Rectal smooth muscle tissue (tissue), 1 donor: ENCODE data around the gene SCAANT1.
A peak's percentile ranks its signal among the peaks of the same experiment; 100 is the strongest.

Source experiments
- H3K27ac ChIP-seq: one replicate; pipeline ENCODE4 v1.7.0; 2013; ENCODE audit warnings: low read depth, low read length, inconsistent platforms
- H3K27me3 ChIP-seq: one replicate; pipeline ENCODE4 v1.7.0; 2013; ENCODE audit warnings: low read length; ENCODE audit not compliant: control insufficient read depth, insufficient read depth
- H3K36me3 ChIP-seq: one replicate; pipeline ENCODE4 v1.7.0; 2013; ENCODE audit warnings: low read length; ENCODE audit not compliant: control insufficient read depth, insufficient read depth
- H3K4me1 ChIP-seq: one replicate; pipeline ENCODE4 v1.7.0; 2013; ENCODE audit warnings: low read length; ENCODE audit not compliant: control insufficient read depth, insufficient read depth
- H3K4me3 ChIP-seq: one replicate; pipeline ENCODE4 v1.7.0; 2013; ENCODE audit warnings: low read length
- H3K9ac ChIP-seq: one replicate; pipeline ENCODE4 v1.7.0; 2013; ENCODE audit warnings: low read length

SCAANT1 gene

DNA sequence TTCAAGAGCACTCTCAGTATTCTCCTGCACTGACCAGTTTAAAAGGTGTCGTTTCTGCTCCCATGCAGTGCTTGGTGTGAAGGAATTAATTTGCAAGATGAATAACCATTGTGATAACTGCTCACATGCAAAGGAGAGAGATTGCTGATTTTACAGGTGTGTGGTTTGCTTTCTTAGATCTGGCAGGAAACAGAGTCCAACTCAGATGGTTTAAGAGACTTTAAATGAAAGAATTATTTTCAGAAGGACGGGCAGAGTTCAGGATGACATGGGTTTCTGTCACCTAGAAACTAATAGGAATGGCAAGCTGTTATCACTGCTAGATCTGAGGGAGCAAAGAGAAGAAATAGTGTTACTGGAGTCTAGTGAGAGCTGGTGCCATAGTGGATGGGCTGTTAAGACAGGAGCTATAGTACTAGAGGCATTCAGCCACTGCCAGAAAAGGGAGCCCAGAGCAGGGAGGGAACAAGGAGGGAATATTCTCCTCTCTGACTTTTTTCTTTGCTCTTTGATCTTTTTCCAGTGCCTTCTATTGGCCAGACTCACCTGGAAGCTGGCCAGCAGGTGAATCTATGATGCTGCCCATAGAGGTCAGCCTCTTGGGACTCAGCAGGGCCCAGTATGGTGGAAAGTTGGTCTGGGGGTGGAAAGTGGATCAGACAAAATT is 33.7 kb downstream of the SCAANT1 start:
- H3K4me1 ChIP-seq = peaks cover 29% of the 10 kb centered on the region
- H3K27me3 ChIP-seq = no peaks in the 10 kb centered on the region
- H3K27ac ChIP-seq = no peak overlapping the region
- H3K36me3 ChIP-seq = no peaks in the 10 kb centered on the region
- no peak overlapping the region for H3K9ac ChIP-seq
- H3K4me3 ChIP-seq = no peak overlapping the region

DNA sequence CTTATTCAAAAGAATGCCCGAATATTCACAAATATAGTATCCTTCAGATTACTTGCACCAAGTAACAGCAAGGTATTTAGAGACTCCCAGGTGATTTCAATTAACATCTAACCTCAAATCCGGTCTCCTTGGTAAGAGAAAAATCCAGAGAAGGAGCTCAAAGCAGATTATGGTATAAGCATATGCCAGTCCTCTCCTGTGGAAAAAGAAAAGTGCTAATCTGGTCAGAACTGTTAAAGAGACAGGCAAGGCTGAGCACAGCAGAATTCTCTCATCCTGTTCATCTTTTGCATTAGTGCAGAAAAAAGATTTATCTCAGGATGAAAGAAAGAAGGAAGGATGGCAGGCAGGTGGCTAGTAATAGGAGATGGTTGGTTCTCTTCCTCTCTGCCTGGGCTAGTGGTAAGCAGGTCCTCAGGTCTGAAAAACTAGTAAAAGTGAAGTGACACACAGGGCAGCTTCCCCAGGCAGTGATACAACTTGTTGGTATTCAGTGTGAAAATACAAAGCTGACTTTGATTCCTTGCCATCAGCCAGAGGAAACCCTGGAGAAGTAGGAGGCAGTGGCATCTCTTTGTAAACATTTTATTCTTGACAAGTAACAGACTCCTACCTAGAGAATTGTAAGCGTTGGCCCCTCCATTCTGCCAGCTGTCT is 34.3 kb downstream of the SCAANT1 start:
- Histone ChIP-seq H3K9ac (no peak overlapping the region), H3K27ac (no peak overlapping the region), H3K36me3 (no peaks in the 10 kb centered on the region), H3K4me3 (no peak overlapping the region), H3K4me1 (peaks cover 29% of the 10 kb centered on the region), H3K27me3 (no peaks in the 10 kb centered on the region)

GRCh38 chr3:63876260-63876659 is 35.9 kb downstream of the SCAANT1 start:
- Histone ChIP-seq H3K9ac (no peak overlapping the region), H3K27ac (no peak overlapping the region), H3K27me3 (no peaks in the 10 kb centered on the region), H3K4me3 (no peak overlapping the region), H3K36me3 (no peaks in the 10 kb centered on the region), H3K4me1 (peaks cover 29% of the 10 kb centered on the region)

DNA sequence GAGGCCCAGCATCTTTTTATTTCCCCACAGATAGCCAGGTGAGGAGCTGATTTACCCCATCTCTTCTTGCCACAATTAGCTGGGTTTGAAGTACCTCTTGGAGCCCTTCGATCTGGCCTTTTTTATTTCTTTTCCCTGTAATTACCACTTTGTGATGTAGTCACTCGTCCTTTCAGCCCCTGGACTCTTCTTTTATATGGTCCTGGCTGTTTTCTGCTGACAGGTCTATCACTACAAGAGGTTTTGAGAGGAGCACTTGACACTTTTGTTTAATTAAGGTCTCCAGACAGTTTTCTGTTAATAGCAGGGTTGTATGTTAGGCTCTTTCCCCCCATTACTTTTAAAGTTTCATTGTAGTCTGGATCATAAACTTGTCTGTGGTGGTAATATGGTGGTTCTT is 36.7 kb downstream of the SCAANT1 start:
- no peak overlapping the region for H3K4me3 ChIP-seq
- no peak overlapping the region for H3K9ac ChIP-seq
- H3K4me1 ChIP-seq = peaks cover 29% of the 10 kb centered on the region
- no peaks in the 10 kb centered on the region for H3K36me3 ChIP-seq
- no peaks in the 10 kb centered on the region for H3K27me3 ChIP-seq
- no peak overlapping the region for H3K27ac ChIP-seq

- H3K27ac ChIP-seq = no peak overlapping the region
- no peaks in the 10 kb centered on the region for H3K27me3 ChIP-seq
- no peaks in the 10 kb centered on the region for H3K36me3 ChIP-seq
- no peak overlapping the region for H3K4me3 ChIP-seq
- no peak overlapping the region for H3K9ac ChIP-seq
- peaks cover 29% of the 10 kb centered on the region for H3K4me1 ChIP-seq
These were observed 37.4 kb downstream of the SCAANT1 start for GRCh38 chr3:63874769-63875168.

- Histone ChIP-seq H3K36me3 (no peaks in the 10 kb centered on the region), H3K4me3 (no peak overlapping the region), H3K4me1 (peaks cover 14% of the 10 kb centered on the region), H3K27me3 (no peaks in the 10 kb centered on the region), H3K27ac (no peak overlapping the region), H3K9ac (no peak overlapping the region)
These were observed 39.9 kb downstream of the SCAANT1 start for GRCh38 chr3:63872135-63872924.

DNA sequence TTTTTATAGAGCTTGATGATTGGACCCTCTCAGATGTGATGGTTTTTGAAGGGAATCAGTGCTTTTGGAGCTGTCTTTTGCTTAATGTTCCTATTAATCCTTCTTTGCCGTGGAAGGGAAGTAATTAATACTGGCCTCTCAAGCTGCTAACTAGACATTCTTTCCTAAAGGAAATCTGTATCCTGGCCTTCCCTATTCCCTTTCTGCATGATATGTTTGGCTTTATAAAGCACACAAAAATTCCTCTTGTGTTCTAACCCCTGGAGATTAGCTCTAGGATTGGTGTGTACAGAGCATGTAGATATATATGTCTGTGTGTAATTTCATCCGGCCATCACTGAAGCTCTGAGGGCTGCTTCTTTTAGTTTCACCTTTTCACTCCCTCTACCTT is 41.6 kb downstream of the SCAANT1 start:
- no peaks in the 10 kb centered on the region for H3K27me3 ChIP-seq
- no peak overlapping the region for H3K9ac ChIP-seq
- H3K27ac ChIP-seq = no peak overlapping the region
- no peak overlapping the region for H3K4me3 ChIP-seq
- no peaks in the 10 kb centered on the region for H3K36me3 ChIP-seq
- no peaks in the 10 kb centered on the region for H3K4me1 ChIP-seq

DNA sequence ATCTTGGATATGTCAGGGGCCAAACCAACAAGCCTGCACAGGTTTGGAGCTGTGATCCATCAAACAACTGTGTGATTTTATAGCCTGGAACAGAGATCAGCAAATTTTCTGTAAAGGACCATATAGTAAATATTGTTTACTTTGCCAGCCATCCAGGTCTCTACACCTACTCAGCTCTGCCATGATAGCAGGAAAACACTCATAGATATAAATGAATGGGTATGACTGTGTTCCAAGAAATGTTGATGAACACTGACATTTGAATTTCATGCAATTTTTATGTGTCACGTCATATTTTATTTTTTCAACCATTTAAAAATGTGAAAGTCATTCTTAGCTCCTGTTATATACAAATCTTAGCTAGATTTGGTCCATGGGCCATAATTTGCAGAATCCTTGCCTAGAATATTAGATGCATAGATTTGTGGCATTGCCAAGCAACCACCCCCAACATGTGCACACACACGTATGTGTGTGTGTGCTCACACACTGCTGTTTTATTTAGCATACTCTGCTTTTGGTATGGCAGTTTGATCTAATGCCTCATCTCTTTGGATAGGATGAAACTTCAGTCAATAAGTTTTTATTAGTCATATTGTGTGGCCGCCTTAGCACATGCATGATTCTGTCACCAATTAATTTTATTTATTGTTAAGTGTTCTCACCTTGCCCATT is 42.1 kb downstream of the SCAANT1 start:
- Histone ChIP-seq H3K4me1 (no peaks in the 10 kb centered on the region), H3K27me3 (no peaks in the 10 kb centered on the region), H3K4me3 (no peak overlapping the region), H3K36me3 (no peaks in the 10 kb centered on the region), H3K9ac (no peak overlapping the region), H3K27ac (no peak overlapping the region)

DNA sequence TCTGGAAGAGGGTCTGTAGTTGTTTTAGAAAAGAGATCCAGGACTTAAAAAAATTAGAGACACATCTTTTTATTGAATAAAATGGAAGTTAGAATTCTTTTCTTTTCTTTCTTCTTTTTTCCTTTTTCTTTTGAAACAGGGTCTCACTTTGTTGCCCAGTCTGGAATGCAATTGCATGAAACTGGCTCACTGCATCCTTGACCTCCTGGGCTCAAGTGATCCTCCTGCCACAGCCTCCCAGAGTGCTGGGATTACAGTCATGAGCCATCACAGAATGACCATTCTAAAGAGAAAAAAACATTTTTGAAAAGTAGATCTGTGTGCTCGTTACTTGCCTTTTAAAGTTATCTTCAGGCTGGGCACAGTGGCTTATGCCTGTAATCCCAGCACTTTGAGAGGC is 45.0 kb downstream of the SCAANT1 start:
- H3K4me1 ChIP-seq = peaks cover 11% of the 10 kb centered on the region
- no peak overlapping the region for H3K27ac ChIP-seq
- no peak overlapping the region for H3K4me3 ChIP-seq
- H3K27me3 ChIP-seq = no peaks in the 10 kb centered on the region
- no peaks in the 10 kb centered on the region for H3K36me3 ChIP-seq
- H3K9ac ChIP-seq = no peak overlapping the region

- H3K4me3 ChIP-seq = peak overlapping the region; percentile 73
- peak overlapping the region; percentile 8 for H3K9ac ChIP-seq
- no peaks in the 10 kb centered on the region for H3K36me3 ChIP-seq
- peak overlapping the region; percentile 82 for H3K27ac ChIP-seq
- no peaks in the 10 kb centered on the region for H3K27me3 ChIP-seq
- H3K4me1 ChIP-seq = peaks cover 11% of the 10 kb centered on the region
These were observed 47.2 kb downstream of the SCAANT1 start for GRCh38 chr3:63864965-63865327.

- Histone ChIP-seq H3K4me3 (peak overlapping the region; percentile 73), H3K9ac (peak overlapping the region; percentile 29), H3K4me1 (peaks cover 11% of the 10 kb centered on the region), H3K27me3 (no peaks in the 10 kb centered on the region), H3K27ac (peak overlapping the region; percentile 82), H3K36me3 (no peaks in the 10 kb centered on the region)
These were observed 47.9 kb downstream of the SCAANT1 start for GRCh38 chr3:63864008-63864964.
